Stimulated activated CD8-positive, alpha-beta memory T cell treated with anti-CD3 and anti-CD28 coated beads, Interleukin-15, amount 100 ng/mL, for 48 hours (primary cell): ENCODE results near the gene FSTL4.
A peak's percentile ranks its signal among the peaks of the same experiment; 100 is the strongest.

ENCODE experiments used
- DNase-seq, 2 donors: peaks; one replicate each; pipeline ENCODE4 v3.0.0-alpha.2; 2020; ENCODE audit warnings: low read depth in 2 of 2

The FSTL4 gene

GRCh38 chr5:133428072-133428660 is 184.2 kb downstream of the FSTL4 start:
- DNase-seq: no peak

- no peak for DNase-seq
Measured at GRCh38 chr5:133427121-133427777, 185.1 kb downstream of the FSTL4 start.

GRCh38 chr5:133426264-133426663 is 186.1 kb downstream of the FSTL4 start:
- DNase-seq: no peak

GRCh38 chr5:133425764-133426163 is 186.6 kb downstream of the FSTL4 start:
- no peak for DNase-seq

- DNase-seq: no peak
Measured at GRCh38 chr5:133425222-133425621, 187.1 kb downstream of the FSTL4 start.

- DNase-seq: peak; percentile 38 to 66
Measured at GRCh38 chr5:133423618-133424282, 188.6 kb downstream of the FSTL4 start.

GRCh38 chr5:133423011-133423617 is 189.2 kb downstream of the FSTL4 start:
- no peak for DNase-seq

GRCh38 chr5:133421806-133422205 is 190.5 kb downstream of the FSTL4 start:
- no peak for DNase-seq

- DNase-seq: no peak
Measured at GRCh38 chr5:133421394-133421793, 190.9 kb downstream of the FSTL4 start.

GRCh38 chr5:133420440-133421301 is 191.7 kb downstream of the FSTL4 start:
- no peak for DNase-seq

- DNase-seq: no peak
Measured at GRCh38 chr5:133415906-133416305, 196.4 kb downstream of the FSTL4 start.

GRCh38 chr5:133415506-133415905 is 196.8 kb downstream of the FSTL4 start:
- DNase-seq: no peak

- DNase-seq: no peak
Measured at GRCh38 chr5:133412661-133413060, 199.7 kb downstream of the FSTL4 start.

- DNase-seq: no peak
Measured at GRCh38 chr5:133410335-133410828, 202.0 kb downstream of the FSTL4 start.

- no peak for DNase-seq
Measured at GRCh38 chr5:133409210-133409674, 203.1 kb downstream of the FSTL4 start.

GRCh38 chr5:133408322-133408721 is 204.0 kb downstream of the FSTL4 start:
- no peak for DNase-seq

- no peak for DNase-seq
Measured at GRCh38 chr5:133406977-133407632, 205.2 kb downstream of the FSTL4 start.

- DNase-seq: no peak
Measured at GRCh38 chr5:133406208-133406976, 205.9 kb downstream of the FSTL4 start.

GRCh38 chr5:133405275-133406034 is 206.9 kb downstream of the FSTL4 start:
- no peak for DNase-seq
